NCI-H1092 (cell line): ENCODE results near the gene PDLIM5.

Experiments
- DNase-seq: peaks from one replicate; lab custom pipeline; 2025; lab: John Stamatoyannopoulos, UW

PDLIM5 gene

GRCh38 chr4:94701631-94702300, 250.0 kb downstream of the PDLIM5 start:
- DNase-seq: no peak

GRCh38 chr4:94711635-94712034, 259.9 kb downstream of the PDLIM5 start:
- no peak for DNase-seq

GRCh38 chr4:94714365-94715160, 262.8 kb downstream of the PDLIM5 start:
- no peak for DNase-seq

- DNase-seq: no peak
Observed at GRCh38 chr4:94715726-94716125, 264.0 kb downstream of the PDLIM5 start.
